DMS153 treated with DMSO at 0.1 percent for 48 hours (cell line): ENCODE measurements around the gene MASTL.
"Not testable (repeated sequence)": the region's sequence is repeated elsewhere in the genome, so short reads cannot be mapped to it uniquely, and the experiment has no call there.

Experiments used
- DNase-seq: peaks from one replicate; lab custom pipeline; 2025; ENCODE audit not compliant: unreplicated experiment; lab: John Stamatoyannopoulos, UW

Gene MASTL

DNA sequence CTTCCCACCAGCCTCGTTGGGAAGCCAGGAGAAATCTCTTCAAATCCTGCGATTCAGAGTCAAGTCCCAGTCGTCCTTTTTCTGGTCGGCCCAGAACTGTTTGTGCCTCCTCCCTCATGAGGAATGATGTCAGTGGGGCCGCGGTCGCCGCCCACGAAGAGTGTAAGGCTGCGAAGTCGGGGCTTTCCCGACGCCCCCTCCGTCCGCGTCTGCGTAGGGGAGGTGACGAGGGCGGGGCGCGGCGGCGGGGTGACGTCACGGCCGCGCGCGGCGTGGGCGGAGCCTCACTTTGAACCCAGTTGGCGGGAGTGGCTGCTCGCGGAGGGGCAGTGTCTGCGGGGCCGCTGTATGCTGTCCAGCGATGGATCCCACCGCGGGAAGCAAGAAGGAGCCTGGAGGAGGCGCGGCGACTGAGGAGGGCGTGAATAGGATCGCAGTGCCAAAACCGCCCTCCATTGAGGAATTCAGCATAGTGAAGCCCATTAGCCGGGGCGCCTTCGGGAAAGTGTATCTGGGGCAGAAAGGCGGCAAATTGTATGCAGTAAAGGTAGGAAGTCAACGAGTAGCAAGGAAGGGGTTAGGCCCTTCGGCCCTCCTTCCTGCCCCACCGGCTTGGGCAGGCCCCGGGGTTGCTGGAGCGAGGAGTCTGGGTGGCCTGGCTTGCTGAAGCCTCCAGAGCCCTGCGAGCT is at the start of gene MASTL:
Gene MASTL, plus strand, starts transcription at position 287 of the 689 bp plus-strand sequence. Its CDS starts 75 bp downstream, at position 362.
- DNase-seq: no peak

- DNase-seq: no peak
Observed at GRCh38 chr10:27108165-27108564, 47.0 kb upstream of the MASTL start.

DNA sequence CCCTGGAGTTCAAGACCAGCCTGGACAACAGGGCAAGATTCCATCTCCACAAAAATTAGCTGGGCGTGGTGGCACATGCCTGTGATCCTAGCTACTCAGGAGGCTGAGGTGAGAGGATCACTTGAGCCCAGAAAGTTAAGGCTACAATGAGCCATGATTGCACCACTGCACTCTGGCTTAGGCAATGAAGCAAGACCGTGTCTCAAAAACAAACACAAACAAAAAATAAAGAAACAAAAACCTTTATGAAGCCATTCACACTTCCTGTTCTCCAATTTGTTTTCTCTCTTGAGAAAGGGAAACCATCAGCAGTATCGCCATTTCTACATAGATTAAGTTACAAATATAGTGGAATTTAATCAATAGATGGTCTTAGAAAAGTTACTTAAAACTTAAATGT is 20.8 kb upstream of the MASTL start:
- no peak for DNase-seq

- no peak for DNase-seq
Observed at GRCh38 chr10:27138277-27138676, 16.9 kb upstream of the MASTL start.

DNA sequence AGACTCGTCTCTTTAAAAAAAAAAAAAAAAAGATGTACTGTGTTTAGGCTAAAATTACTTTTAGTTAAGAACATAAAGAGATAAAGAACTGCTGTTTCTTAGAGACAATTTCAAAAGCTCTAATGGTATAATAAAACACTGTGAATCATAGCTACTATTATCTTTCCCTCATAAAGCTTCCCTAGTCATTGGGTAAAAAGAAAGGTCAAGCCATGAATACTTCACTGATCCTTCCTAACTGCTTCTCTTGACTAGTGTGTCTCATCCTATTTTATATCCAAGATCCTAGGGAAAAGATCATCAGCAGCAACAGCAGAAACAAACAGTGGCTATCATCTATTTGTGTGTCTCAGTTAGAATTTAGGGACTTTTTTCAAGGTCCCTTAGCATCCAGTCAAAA is 11.5 kb upstream of the MASTL start:
- no peak for DNase-seq

DNA sequence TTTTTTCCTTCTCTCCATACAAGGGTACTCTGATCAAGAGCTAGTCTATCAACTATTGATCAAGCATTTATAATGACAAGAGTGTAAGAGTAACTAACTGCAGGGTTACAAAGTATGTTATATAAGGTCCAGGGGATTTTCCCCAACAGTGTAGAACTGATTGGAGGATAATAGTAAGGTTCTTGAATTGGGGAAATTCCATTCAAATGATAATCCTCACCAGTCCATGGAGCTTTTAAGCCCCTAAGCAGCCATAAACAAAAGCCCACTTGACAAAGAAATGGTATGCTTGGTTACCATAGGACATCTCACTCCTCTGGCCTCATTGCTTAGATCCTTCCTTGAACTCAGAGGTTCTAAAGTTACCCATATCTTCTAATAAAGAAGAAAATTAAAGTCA is 9.2 kb upstream of the MASTL start:
- DNase-seq: no peak

GRCh38 chr10:27147701-27148100 is 7.5 kb upstream of the MASTL start:
- no peak for DNase-seq

GRCh38 chr10:27150261-27150660 is 4.9 kb upstream of the MASTL start:
- no peak for DNase-seq

DNA sequence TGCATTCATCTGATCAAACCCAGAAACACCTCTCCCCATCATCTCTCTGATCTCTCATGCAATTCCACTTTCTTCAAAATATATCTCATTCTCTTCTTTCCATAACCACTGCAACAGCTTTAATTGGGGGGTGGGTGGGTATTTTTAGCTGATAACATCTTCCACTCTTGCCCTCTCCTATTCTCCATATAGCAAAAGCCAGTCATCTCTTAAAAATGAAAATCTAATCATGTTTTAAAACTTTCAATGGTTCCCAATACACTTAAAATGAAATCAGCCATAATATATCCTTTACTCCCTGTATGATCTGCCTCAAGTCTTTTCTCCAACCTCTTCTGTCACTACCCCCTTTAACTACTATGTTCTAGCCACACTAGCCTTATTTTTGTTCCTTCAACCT is 2.5 kb upstream of the MASTL start:
- no peak for DNase-seq

DNA sequence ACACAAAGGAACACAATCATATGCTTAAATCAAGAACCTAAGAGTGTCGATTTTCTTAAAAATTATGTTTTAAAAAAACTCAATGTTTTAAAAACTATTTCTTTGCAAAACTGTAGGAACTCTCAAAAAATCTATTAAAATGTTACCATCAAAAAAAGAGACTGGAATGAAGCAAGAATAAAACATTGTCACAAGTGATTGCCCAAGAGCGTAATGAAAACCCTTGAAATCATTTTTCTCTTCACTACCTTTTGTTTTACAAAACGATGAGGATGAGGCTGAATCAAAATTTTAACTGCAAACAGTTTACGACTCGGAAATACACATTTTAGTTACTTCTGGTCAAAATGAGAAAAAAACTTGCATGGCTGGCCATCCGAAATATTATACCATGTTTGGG is 1.8 kb upstream of the MASTL start:
- no peak for DNase-seq

- no peak for DNase-seq
Observed at GRCh38 chr10:27153845-27154193, 1.3 kb upstream of the MASTL start.

GRCh38 chr10:27156566-27156965 is 1.4 kb downstream of the MASTL start:
- DNase-seq: not testable (repeated sequence)

DNA sequence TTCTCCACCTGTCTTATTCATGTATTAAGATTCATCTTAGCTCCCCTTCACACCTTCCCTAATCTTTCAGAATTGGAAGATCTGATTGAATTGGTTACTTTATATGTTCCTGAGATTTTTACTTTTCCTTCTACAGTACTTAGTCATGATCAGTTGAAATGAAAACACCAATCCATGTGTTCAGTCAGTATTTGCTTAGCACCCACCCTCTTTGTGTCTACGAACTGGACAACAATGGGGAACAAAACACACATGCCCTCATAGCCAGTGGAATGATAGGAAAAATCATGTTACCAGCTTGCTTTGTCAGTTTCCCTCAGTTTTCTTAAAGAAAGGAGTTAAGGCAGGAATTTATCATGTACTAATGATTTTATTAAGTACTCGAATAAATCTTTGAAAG is 2.0 kb downstream of the MASTL start:
- DNase-seq: no peak

- DNase-seq: peak; percentile 28
Observed at GRCh38 chr10:27158421-27158820, 3.3 kb downstream of the MASTL start.

DNA sequence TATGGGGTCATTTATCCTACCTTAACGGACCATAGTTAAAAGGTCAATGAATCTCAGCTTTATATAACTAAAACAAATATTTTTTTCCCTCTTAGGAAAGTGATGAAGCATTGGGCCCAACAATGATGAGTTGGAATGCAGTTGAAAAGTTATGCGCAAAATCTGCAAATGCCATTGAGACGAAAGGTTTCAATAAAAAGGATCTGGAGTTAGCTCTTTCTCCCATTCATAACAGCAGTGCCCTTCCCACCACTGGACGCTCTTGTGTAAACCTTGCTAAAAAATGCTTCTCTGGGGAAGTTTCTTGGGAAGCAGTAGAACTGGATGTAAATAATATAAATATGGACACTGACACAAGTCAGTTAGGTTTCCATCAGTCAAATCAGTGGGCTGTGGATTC is 14.7 kb downstream of the MASTL start:
- no peak for DNase-seq

DNA sequence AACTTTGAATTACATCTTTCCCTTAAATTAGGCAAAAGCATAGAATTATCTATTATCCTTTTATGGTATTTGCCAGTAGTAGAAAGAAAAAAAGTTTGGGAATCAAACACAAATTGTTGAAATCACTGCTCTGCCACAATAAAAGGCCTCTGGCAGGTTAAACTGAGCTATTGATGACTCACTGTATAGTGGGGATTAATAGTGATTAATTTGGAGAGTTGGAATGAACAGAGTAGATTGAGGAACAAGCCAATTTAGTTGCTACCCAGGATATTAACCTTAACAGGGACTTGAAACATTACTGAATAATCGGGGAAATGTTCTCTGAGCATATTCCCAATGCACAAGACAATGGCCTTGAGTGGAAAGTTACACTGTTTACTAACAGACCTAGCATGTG is 33.1 kb downstream of the MASTL start:
- DNase-seq: no peak

- DNase-seq: no peak
Observed at GRCh38 chr10:27188897-27189296, 33.7 kb downstream of the MASTL start.

GRCh38 chr10:27190508-27190907 is 35.4 kb downstream of the MASTL start:
- no peak for DNase-seq

GRCh38 chr10:27192284-27192683 is 37.1 kb downstream of the MASTL start:
- DNase-seq: no peak

DNA sequence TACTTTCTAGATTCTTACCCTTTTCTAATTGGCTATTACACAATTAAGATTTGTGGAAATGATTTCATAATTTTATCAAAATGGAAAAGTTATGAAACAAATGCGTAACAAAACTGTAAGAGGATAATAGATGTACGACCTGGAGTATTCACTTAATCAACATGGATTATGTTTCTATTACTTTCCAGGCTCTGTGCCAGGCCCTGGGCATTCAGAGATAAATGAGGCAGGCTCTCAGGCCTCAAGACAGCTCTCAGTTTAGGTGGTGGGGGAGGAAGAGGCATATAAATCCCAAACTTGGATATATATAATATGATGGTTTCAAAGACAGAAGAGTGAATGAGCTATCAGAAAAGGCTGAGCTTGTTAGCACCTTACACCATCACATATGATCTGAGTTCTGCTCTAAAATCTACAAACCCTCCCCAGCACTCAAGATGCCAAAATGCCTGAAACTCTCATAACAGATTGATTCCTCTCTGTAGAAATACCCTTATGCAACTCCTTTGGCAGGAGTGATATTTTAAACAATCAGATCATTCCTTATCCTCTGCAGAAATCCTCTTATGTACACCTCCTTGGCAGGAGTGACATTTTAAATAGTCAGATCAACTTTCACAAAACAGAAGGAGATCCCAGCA is 42.9 kb downstream of the MASTL start:
- no peak for DNase-seq

GRCh38 chr10:27203806-27204205 is 48.7 kb downstream of the MASTL start:
- no peak for DNase-seq

DNA sequence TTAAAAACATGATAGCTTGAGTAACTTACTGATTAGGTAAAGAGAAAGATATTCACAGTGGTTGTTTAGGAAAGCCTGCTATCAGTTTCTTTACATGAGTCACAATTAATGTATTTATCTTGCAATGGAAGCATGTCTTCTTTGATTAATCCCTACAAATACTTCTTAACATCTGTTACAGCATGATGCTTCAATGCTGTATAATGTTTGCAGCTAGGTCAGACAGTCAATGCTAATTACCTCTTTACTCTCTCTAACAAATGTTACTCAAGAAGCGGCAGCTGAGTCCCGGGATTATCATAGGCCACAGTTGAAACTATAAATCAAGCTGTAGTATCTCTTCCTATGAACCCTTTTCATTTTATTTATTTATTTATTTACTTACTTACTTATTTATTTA is 52.2 kb downstream of the MASTL start:
- no peak for DNase-seq

DNA sequence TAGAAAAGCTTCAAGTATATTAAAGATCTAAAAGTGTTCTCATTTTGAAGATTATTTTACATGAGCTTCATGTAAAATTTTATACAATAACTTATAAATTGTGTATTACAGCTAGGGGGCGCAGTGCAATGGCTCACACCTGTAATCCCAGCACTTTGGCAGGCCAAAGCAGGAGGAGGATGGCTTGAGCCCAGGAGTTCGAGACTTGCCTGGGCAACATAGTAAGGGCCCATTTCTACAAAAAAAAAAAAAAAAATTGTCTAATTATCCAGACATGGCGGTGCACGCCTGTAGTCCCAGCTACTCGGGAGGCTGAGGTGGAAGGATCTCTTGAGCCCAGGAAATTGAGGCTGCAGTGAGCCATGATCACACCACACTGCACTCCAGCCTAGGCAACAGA is 68.8 kb downstream of the MASTL start:
- no peak for DNase-seq
